HG02970 (cell line): ENCODE data around the gene RICTOR.
A peak's percentile ranks its signal among the peaks of the same experiment; 100 is the strongest.

ENCODE experiments used
- ATAC-seq: cut with Tn5 transposase; IDR thresholded peaks from one replicate; pipeline ENCODE4 v1.9.1; 2021; ENCODE audit warnings: mild to moderate bottlenecking, moderate library complexity, moderate number of reproducible peaks; ENCODE audit not compliant: unreplicated experiment, low FRiP score

The RICTOR gene

GRCh38 chr5:39074017-39074814 lies at the start of gene RICTOR:
Gene RICTOR (minus strand): TSS chr5:39074399. CDS start chr5:39074377, 22 bp downstream.
- ATAC-seq, result peak; percentile 72

- no peak for ATAC-seq
Measured at GRCh38 chr5:39121922-39122321, 47.7 kb upstream of the RICTOR start.

GRCh38 chr5:39121315-39121714 lies 47.1 kb upstream of the RICTOR start:
- no peak for ATAC-seq

- ATAC-seq, result no peak
Measured at GRCh38 chr5:39120052-39120420, 45.8 kb upstream of the RICTOR start.

GRCh38 chr5:39119404-39120051 lies 45.3 kb upstream of the RICTOR start:
- no peak for ATAC-seq

- ATAC-seq, result no peak
Measured at GRCh38 chr5:39118638-39119037, 44.4 kb upstream of the RICTOR start.

GRCh38 chr5:39117401-39117800 lies 43.2 kb upstream of the RICTOR start:
- no peak for ATAC-seq

- ATAC-seq, result no peak
Measured at GRCh38 chr5:39116344-39117170, 42.4 kb upstream of the RICTOR start.

GRCh38 chr5:39115644-39116343 lies 41.6 kb upstream of the RICTOR start:
- ATAC-seq, result no peak

- ATAC-seq, result no peak
Measured at GRCh38 chr5:39114155-39114554, 40.0 kb upstream of the RICTOR start.

GRCh38 chr5:39113354-39113953 lies 39.3 kb upstream of the RICTOR start:
- no peak for ATAC-seq

GRCh38 chr5:39109606-39110005 lies 35.4 kb upstream of the RICTOR start:
- no peak for ATAC-seq

- no peak for ATAC-seq
Measured at GRCh38 chr5:39108987-39109386, 34.8 kb upstream of the RICTOR start.

GRCh38 chr5:39107350-39107749 lies 33.2 kb upstream of the RICTOR start:
- no peak for ATAC-seq

GRCh38 chr5:39106322-39106721 lies 32.1 kb upstream of the RICTOR start:
- no peak for ATAC-seq

- ATAC-seq, result no peak
Measured at GRCh38 chr5:39104221-39104620, 30.0 kb upstream of the RICTOR start.

- ATAC-seq, result no peak
Measured at GRCh38 chr5:39102684-39103155, 28.5 kb upstream of the RICTOR start.

GRCh38 chr5:39100851-39101396 lies 26.7 kb upstream of the RICTOR start:
- no peak for ATAC-seq

GRCh38 chr5:39100301-39100850 lies 26.2 kb upstream of the RICTOR start:
- ATAC-seq, result no peak
